ENCODE results near the gene NUBP2.

Gene NUBP2

GRCh38 chr16:1770328-1771187 is 12.2 kb upstream of the NUBP2 start:
- DNase-seq (ENCODE audit: extremely low spot score, insufficient read length, low read depth) (no peak), FAIRE-seq (peak; percentile 39)

GRCh38 chr16:1771188-1771863 is 11.4 kb upstream of the NUBP2 start, which contains the start of gene NME3:
Gene NME3, minus strand, starts transcription at chr16:1771543. Its CDS starts 9 bp downstream, at chr16:1771534.
- FAIRE-seq (peak; percentile 74), DNase-seq (ENCODE audit: extremely low spot score, insufficient read length, low read depth) (peak; percentile 58)

- FAIRE-seq, result peak; percentile 21
- no peak for DNase-seq (ENCODE audit: extremely low spot score, insufficient read length, low read depth)
Observed at GRCh38 chr16:1771864-1772361, 10.8 kb upstream of the NUBP2 start.

- no peak for DNase-seq (ENCODE audit: extremely low spot score, insufficient read length, low read depth)
- no peak for FAIRE-seq
Observed at GRCh38 chr16:1772362-1772907, 10.3 kb upstream of the NUBP2 start, which contains the start of gene EME2. Gene EME2, plus strand, starts transcription at chr16:1772810. Its CDS starts 418 bp downstream, at chr16:1773228.

GRCh38 chr16:1772908-1773702 is 9.7 kb upstream of the NUBP2 start, which contains the start of gene MRPS34:
Gene MRPS34, minus strand, starts transcription at chr16:1773134. Its CDS starts 15 bp downstream, at chr16:1773119.
- peak; percentile 79 for FAIRE-seq
- peak; percentile 77 for DNase-seq (ENCODE audit: extremely low spot score, insufficient read length, low read depth)

GRCh38 chr16:1773703-1774447 is 8.9 kb upstream of the NUBP2 start:
- no peak for FAIRE-seq
- no peak for DNase-seq (ENCODE audit: extremely low spot score, insufficient read length, low read depth)

- DNase-seq (ENCODE audit: extremely low spot score, insufficient read length, low read depth), result no peak
- no peak for FAIRE-seq
Observed at GRCh38 chr16:1774448-1774780, 8.3 kb upstream of the NUBP2 start.

GRCh38 chr16:1775006-1775845 is 7.5 kb upstream of the NUBP2 start:
- no peak for DNase-seq (ENCODE audit: extremely low spot score, insufficient read length, low read depth)
- FAIRE-seq, result no peak

- no peak for FAIRE-seq
- no peak for DNase-seq (ENCODE audit: extremely low spot score, insufficient read length, low read depth)
Observed at GRCh38 chr16:1775846-1776671, 6.7 kb upstream of the NUBP2 start.

- DNase-seq (ENCODE audit: extremely low spot score, insufficient read length, low read depth) (no peak), FAIRE-seq (no peak)
Observed at GRCh38 chr16:1776672-1776955, 6.1 kb upstream of the NUBP2 start.

GRCh38 chr16:1776991-1777374 is 5.8 kb upstream of the NUBP2 start:
- DNase-seq (ENCODE audit: extremely low spot score, insufficient read length, low read depth) (no peak), FAIRE-seq (no peak)

GRCh38 chr16:1777375-1778199 is 5.2 kb upstream of the NUBP2 start:
- no peak for FAIRE-seq
- no peak for DNase-seq (ENCODE audit: extremely low spot score, insufficient read length, low read depth)

- DNase-seq (ENCODE audit: extremely low spot score, insufficient read length, low read depth), result no peak
- no peak for FAIRE-seq
Observed at GRCh38 chr16:1778200-1779179, 4.3 kb upstream of the NUBP2 start.

GRCh38 chr16:1779234-1779701 is 3.5 kb upstream of the NUBP2 start:
- DNase-seq (ENCODE audit: extremely low spot score, insufficient read length, low read depth) (no peak), FAIRE-seq (no peak)

- no peak for DNase-seq (ENCODE audit: extremely low spot score, insufficient read length, low read depth)
- no peak for FAIRE-seq
Observed at GRCh38 chr16:1779741-1780676, 2.8 kb upstream of the NUBP2 start.
